GM12878 (cell line): ENCODE measurements around the gene DOCK1. TPM values are rescaled to one million over a fixed set of nuclear protein-coding genes. Genes with fewer than 3 reads are reported as not detected.

Source experiments
- ATAC-seq: fragments of 200-7000 bp; cut with Tn5 transposase; 3 replicates; pipeline ENCODE4 v1.9.1; 2020; ENCODE audit warnings: mild to moderate bottlenecking, moderate library complexity
- BruUV-seq: library from RNA; stranded (reverse); fragments of 400-500 nt; replicated peaks from 2 replicates; lab custom pipeline; 2021; lab: Mats Ljungman, UMichigan
- CTCF ChIA-PET: fragments of 300-600 bp; sonication (Branson Sonifier 250); formaldehyde crosslinking; extraction: SDS; loops from one replicate; lab custom pipeline; 2021; ENCODE audit warnings: inconsistent platforms; lab: Yijun Ruan, JAX
- POLR2A ChIA-PET: fragments of 350-600 bp; formaldehyde crosslinking; extraction: SDS; loops from one replicate; lab custom pipeline; 2021; ENCODE audit warnings: inconsistent platforms; lab: Charles Lee
- RAD21 ChIA-PET: fragments of 300-600 bp; sonication (Branson Sonifier 250); formaldehyde crosslinking; loops from one replicate; lab custom pipeline; 2023; ENCODE audit warnings: antibody characterized with exemption; ENCODE audit not compliant: unreplicated experiment; lab: Charles Lee
- SMC1A ChIA-PET: fragments of 300-600 bp; sonication (Branson Sonifier 250); formaldehyde crosslinking; loops from one replicate; lab custom pipeline; 2023; ENCODE audit not compliant: unreplicated experiment, uncharacterized antibody; lab: Charles Lee
- DNase-seq: peaks from one replicate; pipeline ENCODE4 v3.0.0-alpha.2; 2011; ENCODE audit warnings: low read depth, low spot score
- FAIRE-seq: peaks from 3 replicates; lab custom pipeline; 2011; peaks lifted over from hg19 to GRCh38; lab: Jason Lieb, UNC
- H2AFZ ChIP-seq: 2 replicates; pipeline ENCODE4 v1.6.0; 2011; ENCODE audit warnings: low read depth, low read length, control low read depth; ENCODE audit not compliant: control insufficient read depth
- H3K27ac ChIP-seq: 2 replicates; pipeline ENCODE4 v1.5.1; 2011; ENCODE audit warnings: control low read depth; ENCODE audit not compliant: control insufficient read depth, insufficient read depth
- H3K27me3 ChIP-seq, 2 experiments: replicated peaks in 1 of 2; 2 replicates each; pipeline versions ENCODE4 v1.6.0 to v1.6.1; 2011; ENCODE audit warnings: low read length in 1 of 2; ENCODE audit not compliant: control insufficient read depth in 2 of 2, insufficient read depth in 2 of 2
- H3K36me3 ChIP-seq, 2 experiments: 2 replicates each; pipeline ENCODE4 v1.5.1; 2011; ENCODE audit warnings: low read length in 1 of 2; ENCODE audit not compliant: control insufficient read depth in 2 of 2, insufficient read depth in 2 of 2
- H3K4me1 ChIP-seq: 2 replicates; pipeline ENCODE4 v1.6.1; 2011; ENCODE audit warnings: mild to moderate bottlenecking, low read length, moderate library complexity, mixed read lengths; ENCODE audit not compliant: control insufficient read depth, insufficient read depth
- H3K4me2 ChIP-seq: 2 replicates; pipeline ENCODE4 v1.6.0; 2011; ENCODE audit warnings: control low read depth; ENCODE audit not compliant: control insufficient read depth, insufficient read depth
- H3K4me3 ChIP-seq: fragments of 200-600 bp; sonication (generic); 2 replicates; pipeline ENCODE4 v1.5.1; 2016
- H3K79me2 ChIP-seq: 2 replicates; pipeline ENCODE4 v1.6.0; 2011; ENCODE audit warnings: low read length; ENCODE audit not compliant: control insufficient read depth, insufficient read depth
- H3K9ac ChIP-seq: 2 replicates; pipeline ENCODE4 v1.8.0; 2011; ENCODE audit warnings: low read length, control low read depth, mixed read lengths; ENCODE audit not compliant: control insufficient read depth, insufficient read depth
- H3K9me3 ChIP-seq: replicated peaks from 3 replicates; pipeline ENCODE4 v1.5.1; 2011; ENCODE audit warnings: mild to moderate bottlenecking, low read length; ENCODE audit not compliant: control insufficient read depth, insufficient read depth
- H4K20me1 ChIP-seq: 2 replicates; pipeline ENCODE4 v1.6.0; 2011; ENCODE audit not compliant: control insufficient read depth, insufficient read depth
- BMI1 ChIP-seq: fragments of 450-650 bp; IDR thresholded peaks from 2 replicates; pipeline ENCODE4 v1.6.1; 2016; ENCODE audit warnings: mild to moderate bottlenecking, moderate library complexity, borderline replicate concordance
- BRCA1 ChIP-seq: IDR thresholded peaks from 2 replicates; pipeline ENCODE4 v1.6.1; 2011; ENCODE audit warnings: low read depth, low read length, improper control_type of control experiment
- CREM ChIP-seq: IDR thresholded peaks from 2 replicates; pipeline ENCODE4 v1.6.1; 2014; ENCODE audit warnings: antibody characterized with exemption, low read depth
- EED ChIP-seq: sonication (generic); IDR thresholded peaks from 2 replicates; pipeline ENCODE4 v1.6.1; 2016; ENCODE audit warnings: antibody characterized with exemption, low read depth
- HDGF ChIP-seq: fragments of 450-650 bp; IDR thresholded peaks from 2 replicates; pipeline ENCODE4 v1.6.1; 2016; ENCODE audit warnings: antibody characterized with exemption
- KDM1A ChIP-seq: fragments of 200-600 bp; sonication (generic); IDR thresholded peaks from 2 replicates; pipeline ENCODE4 v1.6.1; 2016; ENCODE audit warnings: borderline replicate concordance
- NFYA ChIP-seq: IDR thresholded peaks from 2 replicates; pipeline ENCODE4 v1.6.1; 2011; ENCODE audit warnings: low read depth, mild to moderate bottlenecking, low read length, improper control_type of control experiment, borderline replicate concordance
- RAD21 ChIP-seq: IDR thresholded peaks from 2 replicates; pipeline ENCODE4 v1.6.1; 2011; ENCODE audit warnings: mild to moderate bottlenecking, low read depth, low read length, moderate library complexity; ENCODE audit not compliant: insufficient read depth
- RCOR1 ChIP-seq: conservative IDR thresholded peaks from 2 replicates; pipeline ENCODE4 v1.6.1; 2012; ENCODE audit warnings: low read depth, low read length, improper control_type of control experiment
- RELA ChIP-seq: fragments of 450-650 bp; IDR thresholded peaks from 2 replicates; pipeline ENCODE4 v1.8.0; 2014; ENCODE audit warnings: borderline replicate concordance; ENCODE audit not compliant: partially characterized antibody
- RFX5 ChIP-seq: IDR thresholded peaks from 2 replicates; pipeline ENCODE4 v1.6.1; 2011; ENCODE audit warnings: low read depth, low read length, improper control_type of control experiment
- SP1 ChIP-seq: IDR thresholded peaks from one replicate; pipeline ENCODE4 v1.6.1; 2011; ENCODE audit warnings: low read depth, low read length
- STAT1 ChIP-seq: fragments of 450-650 bp; conservative IDR thresholded peaks from 2 replicates; pipeline ENCODE4 v1.6.1; 2014; ENCODE audit warnings: antibody characterized with exemption, mild to moderate bottlenecking
- TARDBP ChIP-seq: IDR thresholded peaks from 2 replicates; pipeline ENCODE4 v1.6.1; 2016; ENCODE audit warnings: borderline replicate concordance
- ZBED1 ChIP-seq: IDR thresholded peaks from 2 replicates; pipeline ENCODE4 v1.6.1; 2016; ENCODE audit warnings: borderline replicate concordance
- ZNF207 ChIP-seq: fragments of 450-650 bp; IDR thresholded peaks from 2 replicates; pipeline ENCODE4 v1.6.1; 2014; ENCODE audit warnings: antibody characterized with exemption, mild to moderate bottlenecking, borderline replicate concordance
- ZSCAN29 ChIP-seq: fragments of 450-650 bp; IDR thresholded peaks from 2 replicates; pipeline ENCODE4 v1.6.1; 2017; ENCODE audit warnings: mild to moderate bottlenecking, moderate library complexity
- WGBS: methylation state at CpG from one replicate; pipeline ENCODE4 v1.1.6; 2016; ENCODE audit warnings: low lambda C conversion rate; ENCODE audit not compliant: insufficient replicate concordance, insufficient coverage; ENCODE audit errors: missing lambda C conversion rate; 5-methylcytosine and 5-hydroxymethylcytosine counted together
- in situ Hi-C: fragments of 300-500 bp; cut with MboI; formaldehyde crosslinking; loops from 9 replicates; pipeline ENCODE4 v1.14.3; 2018; ENCODE audit warnings: mixed read lengths
- intact Hi-C: fragments of 100-400 bp; cut with micrococcal nuclease; formaldehyde crosslinking; loops from one replicate; pipeline ENCODE4 v1.14.2; 2022; ENCODE audit not compliant: unreplicated experiment
- polyA plus RNA-seq, 11 experiments: library from polyadenylated mRNA; depleted of rRNA in 4 of 11; unstranded in 6 of 11; stranded (reverse) in 5 of 11; fragments of >200 nt; fragmentation: Nextera tagmentation in 4 of 11; fragmentation: Illumina TruSeq in 1 of 11; extraction: Ambion mirVana in 4 of 11; extraction: Trizol in 1 of 11; gene quantifications; 1 replicate in 1 of 11; 2 replicates in 10 of 11; pipeline versions ENCODE4 v1.2.1 to v1.2.3, GENCODE V29; 2011 to 2016; ENCODE audit warnings: inconsistent platforms in 2 of 11, missing spikeins in 2 of 11, low read depth in 1 of 11
- total RNA-seq, 4 experiments: library from RNA; depleted of rRNA in 3 of 4; stranded (reverse); fragments of >200 nt in 3 of 4; fragmentation: Illumina TruSeq in 1 of 4; extraction: Trizol in 1 of 4; gene quantifications; 2 replicates each; pipeline versions ENCODE4 v1.2.1 to v1.2.3, GENCODE V29; 2013 to 2021
- TF ChIP-seq, protein P1 (sequence below), 3 experiments: IDR thresholded peaks in 2 of 3; conservative IDR thresholded peaks in 1 of 3; 2 replicates each; pipeline ENCODE4 v1.5.1; 2011; ENCODE audit warnings: low read depth in 3 of 3, low read length in 3 of 3, mild to moderate bottlenecking in 3 of 3, control low read depth in 2 of 3, moderate library complexity in 2 of 3, inconsistent platforms in 1 of 3, mixed read lengths in 1 of 3; ENCODE audit not compliant: control insufficient read depth in 2 of 3, insufficient read depth in 1 of 3; ENCODE audit errors: extremely low read depth in 1 of 3
- TF ChIP-seq, protein P2 (sequence below): fragments of 450-650 bp; formaldehyde crosslinking; IDR thresholded peaks from 2 replicates; pipeline ENCODE4 v1.4.0; 2022; ENCODE audit warnings: mild to moderate bottlenecking, moderate library complexity

DOCK1 gene
- total and polyA plus RNA-seq, 10 of the 15 experiments (the other 5 are each of a cell fraction or from before 2014, with no cell fraction given), result 0.05 to 0.18 TPM; not detected in 8

DNA sequence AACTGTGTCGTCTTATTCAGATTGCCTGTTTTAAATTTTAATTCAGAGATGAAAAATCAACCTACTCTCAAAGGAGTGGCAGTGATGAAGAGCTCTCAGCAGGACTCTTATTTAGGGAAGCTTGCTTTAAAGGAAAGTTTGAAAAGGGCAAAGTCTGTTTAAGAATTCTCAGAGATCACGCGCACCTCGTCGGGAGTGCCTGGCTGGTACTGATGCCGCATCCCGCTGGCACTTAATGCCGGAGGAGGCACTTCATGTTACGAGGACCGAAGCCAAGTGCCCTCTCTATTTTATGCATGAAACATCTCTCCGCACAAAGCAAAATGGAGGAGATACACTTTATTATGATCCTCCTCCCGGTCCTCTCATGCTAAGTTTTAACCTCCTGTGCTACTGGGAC, 362.2 kb downstream of the DOCK1 start:
- RAD21 ChIA-PET, result no interaction called here
- in situ Hi-C loops, result no loop called here
- TF ChIP-seq RCOR1 (no peak), ZBED1 (no peak), BMI1 (no peak), KDM1A (no peak), RELA (no peak), TARDBP (no peak), CREM (no peak), STAT1 (no peak), EED (no peak), RAD21 (no peak), ZNF207 (no peak), RFX5 (no peak), NFYA (no peak), ZSCAN29 (no peak), HDGF (no peak), BRCA1 (no peak), SP1 (no peak)
- TF ChIP-seq, protein P1, sequence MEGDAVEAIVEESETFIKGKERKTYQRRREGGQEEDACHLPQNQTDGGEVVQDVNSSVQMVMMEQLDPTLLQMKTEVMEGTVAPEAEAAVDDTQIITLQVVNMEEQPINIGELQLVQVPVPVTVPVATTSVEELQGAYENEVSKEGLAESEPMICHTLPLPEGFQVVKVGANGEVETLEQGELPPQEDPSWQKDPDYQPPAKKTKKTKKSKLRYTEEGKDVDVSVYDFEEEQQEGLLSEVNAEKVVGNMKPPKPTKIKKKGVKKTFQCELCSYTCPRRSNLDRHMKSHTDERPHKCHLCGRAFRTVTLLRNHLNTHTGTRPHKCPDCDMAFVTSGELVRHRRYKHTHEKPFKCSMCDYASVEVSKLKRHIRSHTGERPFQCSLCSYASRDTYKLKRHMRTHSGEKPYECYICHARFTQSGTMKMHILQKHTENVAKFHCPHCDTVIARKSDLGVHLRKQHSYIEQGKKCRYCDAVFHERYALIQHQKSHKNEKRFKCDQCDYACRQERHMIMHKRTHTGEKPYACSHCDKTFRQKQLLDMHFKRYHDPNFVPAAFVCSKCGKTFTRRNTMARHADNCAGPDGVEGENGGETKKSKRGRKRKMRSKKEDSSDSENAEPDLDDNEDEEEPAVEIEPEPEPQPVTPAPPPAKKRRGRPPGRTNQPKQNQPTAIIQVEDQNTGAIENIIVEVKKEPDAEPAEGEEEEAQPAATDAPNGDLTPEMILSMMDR (IDR thresholded peaks at IDR 0.05 in 2 of 3, conservative IDR thresholded peaks at IDR 0.05 in 1 of 3; ENCODE audit: control insufficient read depth in 2 of 3, extremely low read depth in 1 of 3, insufficient read depth in 1 of 3, low read depth in 3 of 3, low read length in 3 of 3), result no peak
- TF ChIP-seq, protein P2, sequence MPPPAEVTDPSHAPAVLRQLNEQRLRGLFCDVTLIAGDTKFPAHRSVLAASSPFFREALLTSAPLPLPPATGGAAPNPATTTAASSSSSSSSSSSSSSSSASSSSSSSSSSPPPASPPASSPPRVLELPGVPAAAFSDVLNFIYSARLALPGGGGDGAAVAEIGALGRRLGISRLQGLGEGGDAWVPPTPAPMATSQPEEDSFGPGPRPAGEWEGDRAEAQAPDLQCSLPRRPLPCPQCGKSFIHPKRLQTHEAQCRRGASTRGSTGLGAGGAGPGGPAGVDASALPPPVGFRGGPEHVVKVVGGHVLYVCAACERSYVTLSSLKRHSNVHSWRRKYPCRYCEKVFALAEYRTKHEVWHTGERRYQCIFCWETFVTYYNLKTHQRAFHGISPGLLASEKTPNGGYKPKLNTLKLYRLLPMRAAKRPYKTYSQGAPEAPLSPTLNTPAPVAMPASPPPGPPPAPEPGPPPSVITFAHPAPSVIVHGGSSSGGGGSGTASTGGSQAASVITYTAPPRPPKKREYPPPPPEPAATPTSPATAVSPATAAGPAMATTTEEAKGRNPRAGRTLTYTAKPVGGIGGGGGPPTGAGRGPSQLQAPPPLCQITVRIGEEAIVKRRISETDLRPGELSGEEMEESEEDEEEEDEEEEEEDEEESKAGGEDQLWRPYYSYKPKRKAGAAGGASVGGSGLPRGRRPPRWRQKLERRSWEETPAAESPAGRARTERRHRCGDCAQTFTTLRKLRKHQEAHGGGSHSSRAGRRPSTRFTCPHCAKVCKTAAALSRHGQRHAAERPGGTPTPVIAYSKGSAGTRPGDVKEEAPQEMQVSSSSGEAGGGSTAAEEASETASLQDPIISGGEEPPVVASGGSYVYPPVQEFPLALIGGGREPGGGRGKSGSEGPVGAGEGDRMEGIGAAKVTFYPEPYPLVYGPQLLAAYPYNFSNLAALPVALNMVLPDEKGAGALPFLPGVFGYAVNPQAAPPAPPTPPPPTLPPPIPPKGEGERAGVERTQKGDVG, result no peak
- TF ChIP-seq, all 136 proteins: peak for 0
- ChIA-PET POLR2A (no interaction called here), SMC1A (no interaction called here), CTCF (no interaction called here)
- no peaks in the 10 kb centered on the region for H3K79me2 ChIP-seq
- intact Hi-C loops, result no loop called here
- no peaks in the 10 kb centered on the region for H4K20me1 ChIP-seq
- H3K4me1 ChIP-seq, result no peaks in the 10 kb centered on the region
- H2AFZ ChIP-seq, result no peak overlapping the region
- H3K27me3 ChIP-seq, result no peaks in the 10 kb centered on the region
- FAIRE-seq (no peak), ATAC-seq (no peak), DNase-seq (no peak)
- BruUV-seq, result no TSS peak
- H3K36me3 ChIP-seq, result no peaks in the 10 kb centered on the region
- no peak overlapping the region for H3K27ac ChIP-seq
- no peak overlapping the region for H3K4me2 ChIP-seq
- WGBS, result 54% methylated on average over 12 of the region's 12 CpGs
- H3K9ac ChIP-seq, result no peak overlapping the region
- no peaks in the 10 kb centered on the region; the same call in 2 of the 3 replicates for H3K9me3 ChIP-seq
- no peak overlapping the region for H3K4me3 ChIP-seq
